HepG2 (cell line): ENCODE results near the gene CHODL. TPM values are rescaled to one million over a fixed set of nuclear protein-coding genes. Genes with fewer than 3 reads are reported as not detected.

Source experiments
- ATAC-seq: fragments of 200-7000 bp; cut with Tn5 transposase; 3 replicates; pipeline ENCODE4 v1.9.1; 2020; ENCODE audit warnings: mild to moderate bottlenecking, moderate library complexity
- BruUV-seq: library from RNA; stranded (reverse); fragments of 400-500 nt; replicated peaks from 2 replicates; lab custom pipeline; 2021; lab: Mats Ljungman, UMichigan
- CTCF ChIA-PET: fragments of 300-600 bp; formaldehyde crosslinking; extraction: SDS; loops from one replicate; lab custom pipeline; 2021; ENCODE audit warnings: low total read pairs, inconsistent platforms, low intra/inter-chr PET ratio; lab: Yijun Ruan, JAX
- POLR2A ChIA-PET: fragments of 350-600 bp; sonication (Branson Sonifier 250); formaldehyde crosslinking; loops from one replicate; lab custom pipeline; 2020; ENCODE audit warnings: antibody characterized with exemption, inconsistent platforms; lab: Yijun Ruan, JAX
- DNase-seq: peaks from one replicate; pipeline ENCODE4 v3.0.0-alpha.2; 2015; ENCODE audit warnings: low spot score
- FAIRE-seq: peaks from 3 replicates; lab custom pipeline; 2011; peaks lifted over from hg19 to GRCh38; lab: Jason Lieb, UNC
- H2AFZ ChIP-seq: one replicate; pipeline ENCODE4 v1.6.1; 2011; ENCODE audit warnings: low read length, inconsistent platforms
- H3K27ac ChIP-seq: fragments of 300-600 bp; 3 replicates; pipeline ENCODE4 v1.8.0; 2011; ENCODE audit warnings: mixed run types, mild to moderate bottlenecking, mixed read lengths, low read length, inconsistent platforms; ENCODE audit not compliant: insufficient read depth; ENCODE audit errors: extremely low read length
- H3K27me3 ChIP-seq, 2 experiments: fragments of 200-600 bp in 1 of 2; 2 replicates in 1 of 2; 3 replicates in 1 of 2; pipeline versions ENCODE4 v1.6.0 to v1.8.0; 2011; ENCODE audit warnings: low read length in 2 of 2, mild to moderate bottlenecking in 2 of 2, moderate library complexity in 2 of 2, inconsistent platforms in 1 of 2; ENCODE audit not compliant: insufficient read depth in 2 of 2, control insufficient read depth in 1 of 2
- H3K36me3 ChIP-seq, 2 experiments: fragments of 200-600 bp in 1 of 2; replicated peaks in 1 of 2; 2 replicates in 1 of 2; 3 replicates in 1 of 2; pipeline versions ENCODE4 v1.5.1 to v1.8.0; 2011; ENCODE audit warnings: low read length in 2 of 2, inconsistent platforms in 1 of 2; ENCODE audit not compliant: insufficient read depth in 2 of 2, control insufficient read depth in 1 of 2
- H3K4me1 ChIP-seq: 2 replicates; pipeline ENCODE4 v1.5.1; 2012; ENCODE audit warnings: low read length, inconsistent platforms; ENCODE audit not compliant: insufficient read depth
- H3K4me2 ChIP-seq: 2 replicates; pipeline ENCODE4 v1.6.0; 2011; ENCODE audit warnings: low read depth, low read length, inconsistent platforms
- H3K4me3 ChIP-seq, 3 experiments: fragments of 200-600 bp in 1 of 3; sonication (generic), shearing (Covaris generic) in 1 of 3; replicated peaks in 1 of 3; 2 replicates each; pipeline ENCODE4 v1.5.1; 2011 to 2016; ENCODE audit warnings: low read length in 3 of 3, inconsistent platforms in 2 of 3, low read depth in 2 of 3, mild to moderate bottlenecking in 2 of 3, control low read depth in 1 of 3, mixed read lengths in 1 of 3; ENCODE audit not compliant: insufficient read depth in 1 of 3
- H3K79me2 ChIP-seq: one replicate; pipeline ENCODE4 v1.6.1; 2011; ENCODE audit warnings: low read length, inconsistent platforms; ENCODE audit not compliant: insufficient read depth
- H3K9ac ChIP-seq: 2 replicates; pipeline ENCODE4 v1.6.0; 2011; ENCODE audit warnings: mild to moderate bottlenecking, low read depth, low read length, inconsistent platforms; ENCODE audit not compliant: insufficient read depth
- H3K9me3 ChIP-seq: 2 replicates; pipeline ENCODE4 v1.5.1; 2012; ENCODE audit warnings: mild to moderate bottlenecking, low read length
- H4K20me1 ChIP-seq: 2 replicates; pipeline ENCODE4 v1.6.0; 2011; ENCODE audit warnings: inconsistent platforms, mild to moderate bottlenecking, low read length, moderate library complexity; ENCODE audit not compliant: insufficient read depth
- ATRX ChIP-seq: sonication (generic); formaldehyde crosslinking; IDR thresholded peaks from 2 replicates; pipeline ENCODE4 v1.4.0; 2020; ENCODE audit warnings: missing genetic modification reagents, borderline replicate concordance
- HMG20A ChIP-seq: IDR thresholded peaks from 2 replicates; pipeline ENCODE4 v1.6.1; 2016; ENCODE audit warnings: borderline replicate concordance
- HNF4G ChIP-seq, 2 experiments: sonication (generic) in 1 of 2; formaldehyde crosslinking in 1 of 2; IDR thresholded peaks; 2 replicates each; pipeline versions ENCODE4 v1.4.0 to v1.6.1; 2011 to 2020; ENCODE audit warnings: borderline replicate concordance in 2 of 2, low read depth in 2 of 2, mild to moderate bottlenecking in 2 of 2, low read length in 1 of 2, missing genetic modification reagents in 1 of 2, moderate library complexity in 1 of 2
- IRX3 ChIP-seq: sonication (generic); formaldehyde crosslinking; IDR thresholded peaks from 2 replicates; pipeline ENCODE4 v1.8.1; 2023; ENCODE audit warnings: mild to moderate bottlenecking, low read depth, missing genetic modification reagents, borderline replicate concordance
- KLF13 ChIP-seq: sonication (generic); formaldehyde crosslinking; IDR thresholded peaks from 2 replicates; pipeline ENCODE4 v1.4.0; 2020; ENCODE audit warnings: mild to moderate bottlenecking, missing genetic modification reagents
- YY1 ChIP-seq: IDR thresholded peaks from 2 replicates; pipeline ENCODE4 v1.6.1; 2011; ENCODE audit warnings: low read length, low read depth, moderate library complexity, mild to moderate bottlenecking; ENCODE audit not compliant: insufficient read depth, insufficient replicate concordance
- ZNF12 ChIP-seq: sonication (generic); formaldehyde crosslinking; IDR thresholded peaks from 2 replicates; pipeline ENCODE4 v1.5.0; 2020; ENCODE audit warnings: missing genetic modification reagents
- ZNF17 ChIP-seq: sonication (generic); formaldehyde crosslinking; IDR thresholded peaks from 2 replicates; pipeline ENCODE4 v1.5.0; 2020; ENCODE audit warnings: mild to moderate bottlenecking, missing genetic modification reagents
- ZNF780A ChIP-seq: sonication (generic); formaldehyde crosslinking; IDR thresholded peaks from 2 replicates; pipeline ENCODE4 v1.8.0; 2022; ENCODE audit warnings: mild to moderate bottlenecking, missing genetic modification reagents, moderate library complexity
- ZSCAN31 ChIP-seq: sonication (generic); formaldehyde crosslinking; IDR thresholded peaks from 2 replicates; pipeline ENCODE4 v1.5.0; 2020; ENCODE audit warnings: low read depth, mild to moderate bottlenecking, missing genetic modification reagents
- WGBS: methylation state at CpG from one replicate; pipeline ENCODE4 v1.1.6; 2017; ENCODE audit warnings: low lambda C conversion rate; 5-methylcytosine and 5-hydroxymethylcytosine counted together
- in situ Hi-C: cut with HindIII; loops from 2 replicates; pipeline ENCODE4 v1.10.0; 2017; ENCODE audit warnings: low pct_unique_long_range_greater_than_20kb; ENCODE audit not compliant: extremely low pct_ligation_motif_present
- intact Hi-C: fragments of 100-400 bp; cut with micrococcal nuclease; formaldehyde crosslinking; loops from one replicate; pipeline ENCODE4 v1.10.0; 2022; ENCODE audit not compliant: unreplicated experiment
- polyA plus RNA-seq, 8 experiments: library from polyadenylated mRNA; depleted of rRNA in 3 of 8; stranded (reverse) in 7 of 8; unstranded in 1 of 8; fragments of >200 nt; fragmentation: Illumina TruSeq in 4 of 8; extraction: Trizol in 4 of 8; gene quantifications; 2 replicates each; pipeline versions ENCODE4 v1.2.1 to v1.2.3, GENCODE V29; 2011 to 2016; ENCODE audit warnings: low read depth in 4 of 8, missing spikeins in 1 of 8, mixed read lengths in 1 of 8; ENCODE audit not compliant: insufficient read depth in 1 of 8
- total RNA-seq, 5 experiments: library from RNA; depleted of rRNA; stranded (reverse); fragments of >200 nt; fragmentation: Illumina TruSeq; extraction: Trizol; gene quantifications; 2 replicates each; pipeline ENCODE4 v1.2.3, GENCODE V29; 2016; ENCODE audit warnings: low read depth in 1 of 5
- TF ChIP-seq, protein P1 (sequence below): sonication (generic); formaldehyde crosslinking; IDR thresholded peaks from 2 replicates; pipeline ENCODE4 v1.4.0; 2020; ENCODE audit warnings: mild to moderate bottlenecking, missing genetic modification reagents
- TF ChIP-seq, protein P2 (sequence below): sonication (generic); formaldehyde crosslinking; IDR thresholded peaks from 2 replicates; pipeline ENCODE4 v1.4.0; 2020; ENCODE audit warnings: missing genetic modification reagents

The CHODL gene
- total and polyA plus RNA-seq, 2 of the 13 experiments (the other 11 are each of a cell fraction or from before 2014, with no cell fraction given), result not detected

DNA sequence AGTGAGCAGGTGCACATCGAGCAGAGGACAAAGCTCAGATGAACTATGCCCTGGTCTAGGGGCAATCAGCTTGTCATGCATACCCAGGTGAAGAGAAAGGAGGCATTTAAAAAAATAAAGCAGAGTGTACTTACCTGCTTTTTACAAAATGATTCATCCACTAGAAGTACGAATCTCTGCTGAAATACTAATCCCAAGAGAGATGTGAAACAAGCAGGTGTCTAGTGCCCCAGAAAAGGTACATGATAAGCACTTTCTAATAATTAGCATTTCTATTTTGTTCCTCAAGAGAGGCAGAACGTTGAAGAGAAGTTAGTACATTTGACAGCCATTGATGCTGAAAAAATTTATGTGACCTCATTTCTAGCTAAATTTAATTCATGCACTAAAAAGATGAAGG, 31.1 kb downstream of the CHODL start:
- Histone ChIP-seq H3K9ac (no peak overlapping the region), H3K9me3 (no peaks in the 10 kb centered on the region), H4K20me1 (no peaks in the 10 kb centered on the region), H2AFZ (no peak overlapping the region), H3K27ac (no peak overlapping the region), H3K4me2 (no peak overlapping the region), H3K79me2 (no peaks in the 10 kb centered on the region), H3K36me3 (no peaks in the 10 kb centered on the region), H3K4me1 (no peaks in the 10 kb centered on the region), H3K27me3 (no peaks in the 10 kb centered on the region; a peak in 1 of 5 replicates), H3K4me3 (no peak overlapping the region)
- no peak for TF ChIP-seq YY1
- TF ChIP-seq ZSCAN31, result no peak
- TF ChIP-seq HMG20A (CRISPR knock-in tag), result no peak
- TF ChIP-seq ZNF780A (CRISPR knock-in tag), result no peak
- TF ChIP-seq, protein P1, sequence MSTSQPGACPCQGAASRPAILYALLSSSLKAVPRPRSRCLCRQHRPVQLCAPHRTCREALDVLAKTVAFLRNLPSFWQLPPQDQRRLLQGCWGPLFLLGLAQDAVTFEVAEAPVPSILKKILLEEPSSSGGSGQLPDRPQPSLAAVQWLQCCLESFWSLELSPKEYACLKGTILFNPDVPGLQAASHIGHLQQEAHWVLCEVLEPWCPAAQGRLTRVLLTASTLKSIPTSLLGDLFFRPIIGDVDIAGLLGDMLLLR (CRISPR knock-in tag), result no peak
- no peak for TF ChIP-seq ZNF17 (CRISPR knock-in tag)
- TF ChIP-seq ATRX (CRISPR knock-in tag), result no peak
- TF ChIP-seq, protein P2, sequence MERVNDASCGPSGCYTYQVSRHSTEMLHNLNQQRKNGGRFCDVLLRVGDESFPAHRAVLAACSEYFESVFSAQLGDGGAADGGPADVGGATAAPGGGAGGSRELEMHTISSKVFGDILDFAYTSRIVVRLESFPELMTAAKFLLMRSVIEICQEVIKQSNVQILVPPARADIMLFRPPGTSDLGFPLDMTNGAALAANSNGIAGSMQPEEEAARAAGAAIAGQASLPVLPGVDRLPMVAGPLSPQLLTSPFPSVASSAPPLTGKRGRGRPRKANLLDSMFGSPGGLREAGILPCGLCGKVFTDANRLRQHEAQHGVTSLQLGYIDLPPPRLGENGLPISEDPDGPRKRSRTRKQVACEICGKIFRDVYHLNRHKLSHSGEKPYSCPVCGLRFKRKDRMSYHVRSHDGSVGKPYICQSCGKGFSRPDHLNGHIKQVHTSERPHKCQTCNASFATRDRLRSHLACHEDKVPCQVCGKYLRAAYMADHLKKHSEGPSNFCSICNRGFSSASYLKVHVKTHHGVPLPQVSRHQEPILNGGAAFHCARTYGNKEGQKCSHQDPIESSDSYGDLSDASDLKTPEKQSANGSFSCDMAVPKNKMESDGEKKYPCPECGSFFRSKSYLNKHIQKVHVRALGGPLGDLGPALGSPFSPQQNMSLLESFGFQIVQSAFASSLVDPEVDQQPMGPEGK, result no peak
- no peak for TF ChIP-seq ZNF12 (CRISPR knock-in tag)
- no peak for TF ChIP-seq KLF13 (CRISPR knock-in tag)
- no peak for TF ChIP-seq IRX3 (CRISPR knock-in tag)
- TF ChIP-seq HNF4G (IDR thresholded peaks at IDR 0.05; ENCODE audit: borderline replicate concordance, low read depth, low read length), result no peak
- no peak for TF ChIP-seq HNF4G (CRISPR knock-in tag; IDR thresholded peaks at IDR 0.05; ENCODE audit: borderline replicate concordance, low read depth)
- intact Hi-C loops, result no loop called here
- in situ Hi-C loops, result no loop called here
- FAIRE-seq, result no peak
- POLR2A ChIA-PET, result no interaction called here
- CTCF ChIA-PET, result no interaction called here
- no TSS peak for BruUV-seq
- DNase-seq, result no peak
- ATAC-seq, result no peak
- WGBS, result 0% methylated on average over 3 of the region's 3 CpGs
